ENCODE results near the gene NAT16.

- TF ChIP-seq ZNF652 (CRISPR knock-in tag; IDR thresholded peaks at IDR 0.05; ENCODE audit: borderline replicate concordance, low read depth) (no peak), CBX1 (IDR thresholded peaks at IDR 0.05; ENCODE audit: low read depth) (no peak), ZNF180 (CRISPR knock-in tag; IDR thresholded peaks at IDR 0.05; ENCODE audit: borderline replicate concordance, low read depth) (no peak), ETV6 (CRISPR knock-in tag; conservative IDR thresholded peaks at IDR 0.05) (no peak), KLF12 (CRISPR knock-in tag; IDR thresholded peaks at IDR 0.05; ENCODE audit: borderline replicate concordance) (no peak), RFX5 (IDR thresholded peaks at IDR 0.05; ENCODE audit: low read depth, low read length) (no peak), RFX3 (CRISPR knock-in tag; IDR thresholded peaks at IDR 0.05) (no peak), POLR2A (IDR thresholded peaks at IDR 0.05; ENCODE audit: insufficient read depth in 1 of 2, low read depth in 2 of 2, low read length in 2 of 2) (no peak), CSRNP2 (CRISPR knock-in tag; conservative IDR thresholded peaks at IDR 0.05; ENCODE audit: low read depth) (no peak), TARDBP (CRISPR knock-in tag; IDR thresholded peaks at IDR 0.05) (no peak), CBX5 (CRISPR knock-in tag; IDR thresholded peaks at IDR 0.05; ENCODE audit: borderline replicate concordance) (no peak), FOXA1 (IDR thresholded peaks at IDR 0.05) (no peak), FOXA1 (CRISPR knock-in tag; IDR thresholded peaks at IDR 0.05) (no peak)
Measured at GRCh38 chr7:101166648-101166908, 13.5 kb downstream of the NAT16 start.
